Measurements from ENCODE around the gene SSMEM1. TPM values are rescaled to one million over a fixed set of nuclear protein-coding genes. Genes with fewer than 3 reads are reported as not detected.

Gene SSMEM1
- polyA plus RNA-seq, 1 experiment: not detected

- H3K27me3 ChIP-seq (ENCODE audit: control insufficient read depth, insufficient read depth, low read length): no peaks in the 10 kb centered on the region
- ChIA-PET POLR2A (no interaction called here), CTCF (interaction anchor here (1.2 kb wide), 1 partner anchor 15 kb away, joined by 3 read pairs; no protein-coding TSS in a partner anchor)
- H3K4me3 ChIP-seq (ENCODE audit: low read depth, low read length): no peak overlapping the region
- H3K9me3 ChIP-seq (ENCODE audit: control insufficient read depth, insufficient read depth, low read length): peaks cover 12% of the 10 kb centered on the region
- no peak for TF ChIP-seq CTCF (IDR thresholded peaks at IDR 0.05; ENCODE audit: low read depth, low read length)
- DNase-seq (ENCODE audit: low read depth, low spot score): no peak
- no peak overlapping the region for H3K27ac ChIP-seq (ENCODE audit: low read depth, low read length)
Observed at GRCh38 chr7:130263130-130263529, 55.5 kb downstream of the SSMEM1 start.

Other genes starting within 250 kb of the SSMEM1 start
- gene ZC3HC1, start 156.5 kb upstream of the SSMEM1 start, polyA plus RNA-seq (2011; rRNA removed): 25.1 and 26.4 TPM in 2 replicates
- 23.3 and 29.7 TPM in 2 replicates for gene KLHDC10, start 137.3 kb upstream of the SSMEM1 start, polyA plus RNA-seq (2011; rRNA removed)
- gene TMEM209, start 2.5 kb upstream of the SSMEM1 start, polyA plus RNA-seq (2011; rRNA removed): 12.9 and 15.2 TPM in 2 replicates
- 0.05 and 0.10 TPM in 2 replicates for gene CPA2, start 59.0 kb downstream of the SSMEM1 start, polyA plus RNA-seq (2011; rRNA removed)
- gene CPA4, start 85.3 kb downstream of the SSMEM1 start, polyA plus RNA-seq (2011; rRNA removed): 65.7 and 71.8 TPM in 2 replicates
- gene CPA5, start 137.0 kb downstream of the SSMEM1 start, polyA plus RNA-seq (2011; rRNA removed): 0.14 and 0.16 TPM in 2 replicates
- 0.07 and 0.09 TPM in 2 replicates for gene CPA1, start 172.6 kb downstream of the SSMEM1 start, polyA plus RNA-seq (2011; rRNA removed)
- 23.6 and 26.4 TPM in 2 replicates for gene CEP41, start 233.2 kb downstream of the SSMEM1 start, polyA plus RNA-seq (2011; rRNA removed)